OCI-M2 (cell line): ENCODE data around the gene CCN5.

Experiments used
- DNase-seq: peaks from one replicate; lab custom pipeline; 2025; ENCODE audit not compliant: unreplicated experiment; lab: John Stamatoyannopoulos, UW

The CCN5 gene

GRCh38 chr20:44715499-44716308 is 535 bp downstream of the CCN5 start:
- DNase-seq, result no peak

GRCh38 chr20:44716309-44717106 is 1.3 kb downstream of the CCN5 start:
- DNase-seq, result no peak

DNA sequence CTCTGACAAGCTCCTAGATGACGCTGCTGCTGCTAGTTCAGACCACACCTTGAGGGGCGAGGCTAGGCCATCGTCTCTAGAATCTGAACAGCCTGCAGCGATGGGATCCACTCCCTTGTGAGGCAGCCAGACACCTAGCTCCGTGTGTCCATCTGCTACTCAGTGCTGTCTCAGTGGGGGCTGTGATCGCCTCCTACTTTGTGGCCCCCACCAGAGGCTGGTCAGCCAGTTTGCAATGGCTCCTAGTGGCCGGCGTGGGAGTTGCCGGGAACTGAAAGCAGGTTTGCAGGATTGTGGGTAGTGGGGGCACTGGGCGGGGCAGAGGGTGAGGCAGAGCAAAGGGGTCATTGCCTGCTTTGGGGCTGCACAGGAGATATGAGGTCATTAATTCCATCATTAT is 2.8 kb downstream of the CCN5 start:
- no peak for DNase-seq

GRCh38 chr20:44719841-44720240 is 4.7 kb downstream of the CCN5 start:
- no peak for DNase-seq

GRCh38 chr20:44720621-44720996 is 5.4 kb downstream of the CCN5 start:
- no peak for DNase-seq

GRCh38 chr20:44720997-44721784 is 6.0 kb downstream of the CCN5 start:
- no peak for DNase-seq

DNA sequence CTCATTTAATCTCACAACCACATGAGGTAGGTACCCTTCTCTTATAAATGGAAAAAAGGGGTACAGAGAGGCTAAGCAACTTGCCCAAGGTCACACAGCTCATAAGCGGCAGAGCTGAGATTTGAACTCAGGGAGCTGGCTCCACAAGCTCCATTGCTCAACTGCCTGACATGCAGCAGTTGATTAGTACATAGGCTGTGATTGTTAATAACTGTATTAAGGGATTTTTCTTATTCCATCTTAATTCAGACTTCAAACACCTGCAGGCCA is 6.6 kb downstream of the CCN5 start:
- DNase-seq, result no peak

GRCh38 chr20:44722990-44723389 is 7.8 kb downstream of the CCN5 start:
- no peak for DNase-seq

GRCh38 chr20:44723391-44723790 is 8.2 kb downstream of the CCN5 start:
- no peak for DNase-seq

GRCh38 chr20:44723798-44724362 is 8.7 kb downstream of the CCN5 start:
- DNase-seq, result no peak

GRCh38 chr20:44724423-44725091 is 9.4 kb downstream of the CCN5 start:
- DNase-seq, result no peak

GRCh38 chr20:44725837-44726236 is 10.7 kb downstream of the CCN5 start:
- DNase-seq, result no peak

DNA sequence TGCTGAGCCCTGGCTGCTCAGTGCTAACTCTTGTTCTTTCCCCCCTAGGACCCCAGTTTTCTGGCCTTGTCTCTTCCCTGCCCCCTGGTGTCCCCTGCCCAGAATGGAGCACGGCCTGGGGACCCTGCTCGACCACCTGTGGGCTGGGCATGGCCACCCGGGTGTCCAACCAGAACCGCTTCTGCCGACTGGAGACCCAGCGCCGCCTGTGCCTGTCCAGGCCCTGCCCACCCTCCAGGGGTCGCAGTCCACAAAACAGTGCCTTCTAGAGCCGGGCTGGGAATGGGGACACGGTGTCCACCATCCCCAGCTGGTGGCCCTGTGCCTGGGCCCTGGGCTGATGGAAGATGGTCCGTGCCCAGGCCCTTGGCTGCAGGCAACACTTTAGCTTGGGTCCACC is 11.9 kb downstream of the CCN5 start:
- no peak for DNase-seq

DNA sequence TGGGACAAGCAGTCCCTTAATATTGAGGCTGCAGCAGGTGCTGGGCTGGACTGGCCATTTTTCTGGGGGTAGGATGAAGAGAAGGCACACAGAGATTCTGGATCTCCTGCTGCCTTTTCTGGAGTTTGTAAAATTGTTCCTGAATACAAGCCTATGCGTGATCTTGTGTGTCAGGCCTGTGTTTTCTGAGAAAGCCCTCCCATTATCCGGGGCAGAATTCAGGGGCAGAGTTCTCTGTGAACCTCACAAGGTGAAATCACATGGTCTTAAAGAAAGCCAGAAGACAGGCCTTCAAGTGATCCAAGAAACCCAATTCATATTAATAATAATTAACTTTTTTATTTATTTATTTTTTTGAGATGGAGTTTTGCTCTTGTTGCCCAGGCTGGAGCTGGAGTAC is 12.5 kb downstream of the CCN5 start:
- DNase-seq, result no peak

DNA sequence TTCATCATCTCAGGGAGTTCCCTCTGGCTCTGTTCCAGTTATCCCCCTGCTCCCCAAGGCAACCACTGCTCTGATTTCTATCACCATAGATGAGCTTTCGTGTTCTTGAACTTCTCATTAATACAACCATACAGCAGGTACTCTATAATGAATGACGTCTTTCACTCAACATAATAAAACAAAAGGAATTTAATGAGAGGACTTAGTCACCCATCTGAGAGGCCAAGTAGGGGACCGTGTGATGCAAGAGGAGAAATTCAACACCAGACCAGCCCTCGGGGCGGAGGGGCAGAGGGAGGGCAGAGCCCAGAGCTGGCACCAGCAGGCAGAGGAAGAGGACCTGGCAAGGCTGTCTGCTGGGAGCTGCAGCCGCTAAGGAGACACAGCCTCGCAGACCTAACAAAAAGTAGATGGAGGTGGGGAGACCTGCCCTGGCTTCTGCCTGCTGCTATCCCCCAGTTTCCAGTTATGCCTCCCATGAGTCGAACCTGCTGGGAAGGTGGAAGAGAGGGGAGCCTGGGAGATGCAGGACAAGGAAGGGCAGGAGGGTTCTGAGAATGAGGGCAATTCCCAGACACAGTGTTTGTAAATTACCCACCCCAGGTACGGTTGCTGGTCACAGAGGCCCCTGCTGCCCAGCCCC is 13.8 kb downstream of the CCN5 start:
- no peak for DNase-seq

- DNase-seq, result no peak
Measured at GRCh38 chr20:44730441-44730840, 15.3 kb downstream of the CCN5 start.

GRCh38 chr20:44731657-44732056 is 16.5 kb downstream of the CCN5 start:
- no peak for DNase-seq

- no peak for DNase-seq
Measured at GRCh38 chr20:44732327-44732726, 17.2 kb downstream of the CCN5 start.

DNA sequence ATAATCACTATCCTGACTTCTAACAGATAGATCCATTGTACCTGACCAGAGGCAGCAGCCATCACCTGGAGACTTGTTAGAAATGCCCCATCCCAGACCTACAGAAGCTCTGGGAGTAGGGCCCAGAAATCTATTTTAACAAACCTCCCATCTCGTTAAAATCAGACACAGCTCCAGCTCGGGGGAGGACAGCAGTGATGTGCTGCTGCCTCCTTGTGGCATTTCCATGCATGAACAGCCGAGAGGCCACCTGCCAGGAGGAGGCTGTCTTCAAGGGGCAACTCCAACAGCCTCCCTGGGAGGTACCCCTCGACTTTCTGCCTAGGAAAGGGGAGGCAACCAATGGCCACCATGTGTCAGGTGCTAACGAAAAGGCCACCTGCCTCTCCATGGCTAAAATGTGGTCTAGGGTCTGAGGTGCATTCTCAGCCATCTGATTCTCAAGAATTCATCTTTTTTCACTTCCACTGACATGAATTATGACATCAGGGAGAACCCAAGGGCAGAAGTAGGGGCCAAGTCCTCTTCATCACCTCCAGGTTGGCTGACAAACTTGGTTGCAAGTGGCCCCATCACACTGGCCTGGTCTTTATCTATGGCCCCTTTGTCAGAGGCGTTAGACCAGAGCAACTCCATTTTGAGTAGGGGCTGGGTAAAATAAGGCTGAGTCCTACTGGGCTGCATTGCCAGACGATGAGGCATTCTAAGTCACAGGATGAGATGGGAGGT is 18.3 kb downstream of the CCN5 start:
- no peak for DNase-seq

DNA sequence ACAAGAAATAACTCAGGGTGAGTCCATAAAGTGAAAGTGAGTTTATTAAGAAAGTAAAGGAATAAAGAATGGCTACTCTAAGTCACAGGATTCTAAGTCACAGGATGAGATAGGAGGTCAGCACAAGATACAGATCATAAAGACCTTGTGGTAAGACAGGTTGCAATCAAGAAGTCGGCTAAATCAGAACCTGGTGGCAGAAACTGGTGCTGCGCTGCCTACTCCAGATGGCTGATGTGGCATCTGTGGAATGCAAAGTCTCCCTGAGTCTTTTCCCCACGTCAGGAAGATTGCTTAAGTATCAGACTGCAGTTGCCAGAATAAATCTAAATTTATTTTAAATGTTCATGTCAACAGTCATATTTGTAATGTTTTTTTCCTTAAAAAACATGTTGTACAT is 19.8 kb downstream of the CCN5 start:
- DNase-seq, result no peak
